HG02678 (cell line): ENCODE results near the gene MPRIP.

ENCODE experiments used
- ATAC-seq: cut with Tn5 transposase; IDR thresholded peaks from one replicate; pipeline ENCODE4 v1.9.1; 2021; ENCODE audit warnings: mild to moderate bottlenecking, moderate library complexity; ENCODE audit not compliant: unreplicated experiment

MPRIP gene

DNA sequence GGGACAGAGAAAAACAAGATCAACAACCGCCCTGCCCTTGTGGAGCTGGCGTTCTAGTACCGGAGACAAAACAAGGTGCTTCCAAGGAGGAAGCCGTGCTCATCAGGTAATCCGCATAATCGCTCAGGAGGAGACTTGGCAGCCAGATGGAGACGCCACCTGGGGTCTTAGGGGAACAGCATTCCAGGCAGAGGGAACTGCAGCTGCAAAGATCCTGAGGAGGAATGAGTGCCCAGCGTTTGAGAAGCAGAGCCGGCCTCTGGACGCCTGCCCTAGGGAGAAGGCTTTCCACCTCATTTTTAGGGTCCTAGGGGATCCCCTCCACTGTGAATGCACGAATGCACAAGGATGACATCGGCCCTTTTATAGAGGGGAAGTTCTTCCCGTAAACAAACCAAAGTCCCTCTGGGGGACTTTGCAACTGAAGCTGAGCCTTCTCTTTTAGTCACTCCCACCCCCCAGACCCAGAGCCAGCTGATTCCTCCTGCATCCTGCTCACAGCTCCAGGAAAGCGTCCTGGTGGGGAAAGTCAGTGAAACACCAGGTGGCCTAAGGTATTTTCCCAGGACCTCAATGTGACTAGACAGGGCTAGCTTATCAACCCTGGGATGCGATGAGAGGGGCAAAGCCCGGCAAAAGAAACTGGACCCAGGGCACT lies 13.2 kb upstream of the MPRIP start:
- no peak for ATAC-seq

DNA sequence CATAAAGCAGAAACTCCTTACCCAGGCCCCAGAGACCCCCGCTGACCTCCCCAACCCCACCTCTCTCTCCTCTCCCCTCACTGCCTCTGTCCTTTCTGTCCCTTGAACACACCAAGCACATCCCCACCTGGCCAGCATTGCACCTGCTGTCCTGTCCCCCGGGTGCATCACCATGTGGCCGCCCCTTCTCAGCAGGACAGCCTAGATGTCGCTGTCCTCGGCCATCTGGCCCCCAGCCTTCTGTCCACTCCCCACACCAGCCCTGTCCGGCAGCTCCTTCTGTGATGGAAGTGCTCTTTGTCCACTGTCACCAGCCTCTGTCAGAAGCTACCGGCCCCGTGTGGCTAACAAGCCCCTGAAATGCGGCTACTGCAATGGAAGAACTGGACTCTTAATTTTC lies 12.3 kb upstream of the MPRIP start:
- no peak for ATAC-seq

DNA sequence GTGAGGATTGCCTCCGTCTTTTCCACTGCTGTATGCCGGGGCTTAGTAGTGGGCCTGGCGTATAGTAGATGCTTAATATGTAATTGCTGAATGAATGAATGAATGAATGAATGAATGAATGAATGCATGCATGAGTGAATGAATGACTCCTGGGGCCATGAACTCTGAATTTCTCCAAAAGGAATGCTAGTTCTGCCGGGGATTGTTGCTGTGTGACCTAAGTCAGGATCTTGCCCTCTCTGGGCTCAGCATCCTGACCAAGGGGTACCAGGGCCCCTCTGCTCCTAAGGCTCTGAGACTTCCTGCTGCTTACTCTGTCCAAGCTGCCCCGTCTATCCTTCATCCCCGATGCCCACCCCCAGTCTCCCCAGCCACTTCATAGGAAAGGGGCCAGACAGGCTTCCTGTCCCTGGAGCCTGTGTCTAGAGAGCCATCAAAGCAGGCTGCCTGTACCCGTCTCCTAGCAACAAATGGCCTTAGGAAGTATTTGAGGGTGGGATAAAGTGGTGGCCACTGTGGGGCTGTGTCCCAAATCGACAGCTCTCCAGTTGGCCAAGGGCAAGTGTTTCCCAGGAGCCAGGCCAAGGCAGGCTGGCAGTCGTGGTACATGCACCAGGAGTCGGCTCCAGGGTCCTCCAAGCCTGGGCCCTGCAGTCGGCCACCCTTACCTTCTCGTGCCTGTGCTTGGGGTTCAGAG lies 11.6 kb upstream of the MPRIP start:
- no peak for ATAC-seq

DNA sequence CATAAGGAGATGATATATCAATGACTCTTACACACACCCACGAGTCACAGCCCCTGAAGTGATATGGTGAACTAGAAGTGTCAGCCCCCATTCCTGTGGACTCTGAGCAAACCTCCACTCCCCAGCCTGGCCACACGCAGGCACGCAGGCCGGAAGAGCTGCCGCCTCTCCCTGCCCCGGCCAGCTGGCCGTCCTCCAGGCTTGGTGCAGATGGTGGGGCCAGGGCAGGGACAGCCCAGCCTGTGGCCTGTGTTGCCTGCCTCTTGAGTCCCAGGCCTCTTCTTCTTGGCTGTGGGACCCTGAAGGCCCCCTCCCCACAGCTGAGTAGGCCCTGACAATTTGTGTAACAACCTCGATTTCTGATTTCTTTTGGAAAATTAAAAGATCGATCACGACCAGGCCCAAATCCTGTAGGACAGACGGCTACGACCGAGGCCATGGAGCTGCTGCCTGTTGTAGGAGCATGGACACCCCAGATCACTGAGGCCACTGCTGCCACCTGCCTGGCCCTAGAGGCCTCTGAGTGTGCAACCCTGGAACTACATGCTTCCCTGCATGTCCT lies 10.0 kb upstream of the MPRIP start:
- ATAC-seq = no peak

DNA sequence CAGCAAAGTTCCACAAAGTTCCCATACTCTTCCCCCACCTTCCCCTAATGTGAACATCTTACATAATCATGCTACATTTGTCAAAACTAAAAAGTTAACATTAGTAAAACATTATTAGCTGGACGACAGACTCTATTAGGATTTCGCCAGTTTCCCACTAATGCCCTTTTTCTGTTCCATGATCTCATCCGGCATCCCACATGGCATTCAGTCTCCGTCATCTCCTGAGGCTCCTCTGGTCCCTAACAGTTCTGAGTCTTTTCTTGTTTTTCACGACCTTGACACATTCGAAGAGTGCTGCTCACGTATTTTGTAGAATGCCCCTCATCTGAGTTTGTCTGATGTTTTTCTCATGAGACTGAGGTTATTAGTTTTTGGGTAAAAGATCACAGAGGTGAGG lies 8.8 kb upstream of the MPRIP start:
- no peak for ATAC-seq

DNA sequence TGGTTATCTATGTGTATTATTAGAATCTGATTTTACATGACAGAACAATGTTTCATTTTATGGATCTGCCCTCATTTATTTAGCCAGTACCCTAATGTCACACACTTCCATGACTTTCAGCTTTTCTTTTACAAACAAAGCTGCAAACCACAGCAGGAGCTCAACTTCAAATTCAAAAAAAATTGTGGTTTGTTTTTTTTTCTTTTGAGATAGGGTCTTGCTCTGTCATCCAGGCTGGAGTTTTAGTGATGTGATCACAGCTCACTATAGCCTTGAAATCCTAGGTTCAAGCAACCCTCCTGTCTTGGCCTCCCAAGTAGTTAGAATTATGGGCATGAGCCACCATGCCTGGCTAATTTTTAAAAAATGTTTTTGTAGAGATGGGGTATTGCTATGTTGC lies 8.2 kb upstream of the MPRIP start:
- no peak for ATAC-seq

DNA sequence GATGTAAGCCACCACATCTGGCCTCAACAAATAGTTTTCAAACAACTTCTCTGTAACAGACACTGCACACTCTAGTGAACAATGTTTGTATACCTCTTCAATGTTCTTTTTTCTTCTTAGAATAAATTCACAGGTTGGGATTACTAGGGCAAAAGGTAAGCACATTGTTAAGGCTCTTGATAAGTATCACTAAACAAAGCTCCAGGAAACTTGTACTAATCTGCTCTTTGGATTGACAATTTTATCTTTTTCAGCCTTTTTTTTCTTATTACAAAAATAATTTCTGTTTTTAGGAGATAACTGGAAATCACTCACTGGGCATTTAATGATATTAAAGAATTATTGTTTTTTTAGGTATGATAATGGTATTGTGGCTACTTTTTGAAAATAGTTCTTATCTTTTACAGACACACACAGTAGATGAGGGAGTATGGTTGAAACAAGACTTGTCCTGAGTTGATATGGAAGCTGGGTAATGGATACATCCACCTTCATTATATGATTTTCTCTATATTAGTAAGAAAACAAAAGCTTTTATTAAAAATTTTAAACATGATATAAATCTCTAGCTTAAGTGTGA lies 7.7 kb upstream of the MPRIP start:
- no peak for ATAC-seq

DNA sequence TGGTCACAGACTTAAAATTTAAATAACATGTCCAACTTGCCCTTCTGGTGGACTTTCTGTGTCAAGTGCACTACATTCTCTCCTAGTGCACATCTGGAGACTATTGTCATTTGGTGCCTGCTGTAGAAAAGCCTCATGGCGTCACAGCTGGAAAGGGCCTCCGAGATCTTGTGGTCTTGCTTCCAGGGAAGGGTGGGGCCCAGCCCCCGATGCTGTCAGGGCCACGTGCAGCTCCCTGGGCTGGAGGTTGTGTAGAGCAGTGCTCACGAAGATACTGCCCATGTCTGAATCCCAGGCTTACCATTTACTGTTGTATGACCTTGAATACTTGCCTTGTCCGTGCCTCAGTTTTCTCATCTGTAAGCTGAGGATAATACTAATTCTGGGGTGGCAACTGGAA lies 6.8 kb upstream of the MPRIP start:
- no peak for ATAC-seq

DNA sequence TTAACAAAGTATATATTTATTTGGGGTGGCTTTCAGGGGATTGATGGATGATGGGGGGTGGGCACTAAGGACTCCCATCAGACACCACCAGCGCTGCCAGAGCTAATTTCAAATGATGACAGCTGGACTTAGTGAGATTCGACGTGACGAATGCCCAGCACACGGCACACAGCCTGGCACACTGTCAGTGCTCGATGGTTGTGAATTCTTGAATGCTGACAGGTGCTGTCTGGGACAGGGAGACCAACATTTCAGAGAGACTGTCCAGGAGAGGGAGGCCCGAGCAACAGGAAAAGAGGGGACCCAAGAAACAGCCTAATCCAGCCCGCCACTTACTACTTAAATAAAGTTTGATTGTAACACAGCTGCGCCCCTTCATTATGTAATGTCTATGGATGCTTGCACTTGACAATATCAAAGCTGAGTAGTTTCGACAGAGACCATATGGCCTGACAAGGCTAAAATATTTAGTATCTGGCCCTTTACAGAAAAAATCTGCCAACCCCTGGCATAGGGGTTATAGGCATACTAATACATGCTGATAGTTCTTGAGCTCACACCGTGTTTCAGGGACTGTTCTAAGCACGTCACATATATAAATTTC lies 6.2 kb upstream of the MPRIP start:
- ATAC-seq = no peak

DNA sequence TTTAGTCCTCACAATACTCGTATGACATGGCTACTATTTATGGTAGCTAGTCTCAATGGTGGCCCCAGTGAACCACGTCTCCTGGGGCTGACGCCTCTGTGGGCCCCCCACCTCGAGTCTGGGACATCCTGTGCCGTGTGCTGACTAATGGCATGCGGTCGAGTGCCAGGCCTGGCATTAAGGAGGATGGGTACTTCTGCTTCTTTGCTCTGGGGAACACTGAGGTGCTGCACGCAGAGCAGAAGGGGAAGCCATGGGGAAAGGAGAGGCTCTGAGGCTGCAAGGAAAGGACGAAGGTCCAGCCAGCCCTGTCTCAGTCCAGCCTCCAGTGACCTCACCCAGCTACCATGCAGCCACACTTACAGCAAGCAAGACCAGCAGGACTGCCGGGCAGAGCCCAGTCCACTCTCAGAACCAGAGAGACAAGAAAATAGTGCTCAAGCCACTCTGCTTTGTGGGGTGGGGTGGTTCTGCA lies 5.7 kb upstream of the MPRIP start:
- ATAC-seq = no peak

DNA sequence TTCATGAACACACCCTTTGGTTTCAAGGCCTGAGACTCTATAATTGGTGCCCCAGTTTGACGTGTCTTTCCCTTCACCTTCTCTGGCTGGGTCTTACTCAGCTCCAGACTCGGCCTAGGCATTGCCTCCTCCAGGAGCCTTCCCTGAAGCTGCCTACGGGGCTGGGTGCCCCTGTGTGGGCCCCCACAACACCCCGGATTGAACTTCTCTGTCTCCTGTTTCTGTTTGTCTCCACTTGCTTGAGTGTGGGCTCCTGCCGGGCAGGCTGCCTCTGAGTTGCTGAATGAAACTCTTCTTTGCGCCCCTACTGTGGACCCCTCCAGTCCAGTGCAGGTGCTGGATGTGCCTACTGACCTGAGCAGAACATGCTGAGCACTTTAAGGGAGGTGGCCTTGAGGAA lies 2.3 kb upstream of the MPRIP start:
- ATAC-seq = no peak

DNA sequence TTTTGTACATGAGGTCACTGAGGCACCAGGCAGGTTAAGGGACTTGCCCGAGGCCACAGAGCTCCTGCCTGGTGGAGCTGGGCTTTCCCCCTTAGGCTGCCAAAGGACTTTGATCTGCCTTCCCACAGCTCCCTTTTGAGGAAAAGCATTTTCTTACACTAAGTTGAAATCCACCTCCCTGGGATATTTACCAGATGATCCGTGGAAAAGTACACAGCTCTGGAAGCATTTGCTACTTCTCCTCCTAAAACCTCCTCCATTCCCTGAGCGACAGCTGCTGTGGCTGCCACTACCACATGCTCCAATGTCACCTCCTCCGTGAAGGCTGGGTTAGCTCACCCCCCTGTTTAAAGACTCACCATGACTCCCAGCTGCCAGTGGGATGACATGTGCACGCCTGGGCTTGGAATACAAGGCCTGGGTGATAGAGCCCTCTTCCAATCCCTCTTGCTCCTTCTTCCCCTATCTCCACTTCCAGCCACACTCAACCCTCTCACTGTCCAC lies 1.2 kb upstream of the MPRIP start:
- no peak for ATAC-seq

DNA sequence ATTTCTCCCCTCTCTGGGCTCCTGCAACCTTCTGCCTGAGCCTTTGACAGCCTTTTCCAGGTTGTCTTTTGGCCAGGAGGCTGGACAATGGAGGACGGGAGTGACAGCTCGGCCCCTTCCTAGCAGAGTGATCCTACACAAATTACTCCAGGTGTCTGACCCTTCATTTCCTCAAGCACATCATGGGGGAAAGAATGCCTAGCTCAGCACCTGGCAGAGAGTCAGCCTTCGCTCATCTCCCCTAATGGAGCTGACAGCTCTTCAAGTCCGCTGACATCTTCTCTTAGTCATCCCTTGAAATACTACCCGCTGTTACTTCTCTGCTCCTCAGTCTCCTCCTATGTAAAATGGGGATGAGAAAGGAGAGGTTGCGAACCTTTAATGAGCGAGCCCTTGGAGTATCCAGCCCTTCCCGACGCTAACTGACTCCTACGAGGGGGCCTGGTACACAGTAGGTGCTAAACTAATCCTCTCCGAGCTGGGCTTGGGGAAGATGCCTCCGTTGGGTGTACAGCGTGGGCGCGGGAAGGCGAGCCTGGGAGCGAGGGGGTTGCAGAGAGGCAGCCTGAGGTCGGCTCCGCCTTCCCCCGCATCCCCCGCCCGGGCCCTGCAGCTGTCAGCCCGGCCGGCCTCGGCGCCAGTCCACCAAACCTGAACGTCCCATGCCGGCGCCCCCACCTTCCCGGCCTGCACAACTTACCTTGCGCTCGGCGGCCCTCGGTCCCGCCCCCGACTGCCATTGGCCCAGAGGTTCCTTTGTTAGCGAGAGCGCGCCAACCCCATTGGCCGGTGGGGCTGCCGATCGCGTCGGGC lies 480 bp upstream of the MPRIP start:
- ATAC-seq = peak; percentile 97

DNA sequence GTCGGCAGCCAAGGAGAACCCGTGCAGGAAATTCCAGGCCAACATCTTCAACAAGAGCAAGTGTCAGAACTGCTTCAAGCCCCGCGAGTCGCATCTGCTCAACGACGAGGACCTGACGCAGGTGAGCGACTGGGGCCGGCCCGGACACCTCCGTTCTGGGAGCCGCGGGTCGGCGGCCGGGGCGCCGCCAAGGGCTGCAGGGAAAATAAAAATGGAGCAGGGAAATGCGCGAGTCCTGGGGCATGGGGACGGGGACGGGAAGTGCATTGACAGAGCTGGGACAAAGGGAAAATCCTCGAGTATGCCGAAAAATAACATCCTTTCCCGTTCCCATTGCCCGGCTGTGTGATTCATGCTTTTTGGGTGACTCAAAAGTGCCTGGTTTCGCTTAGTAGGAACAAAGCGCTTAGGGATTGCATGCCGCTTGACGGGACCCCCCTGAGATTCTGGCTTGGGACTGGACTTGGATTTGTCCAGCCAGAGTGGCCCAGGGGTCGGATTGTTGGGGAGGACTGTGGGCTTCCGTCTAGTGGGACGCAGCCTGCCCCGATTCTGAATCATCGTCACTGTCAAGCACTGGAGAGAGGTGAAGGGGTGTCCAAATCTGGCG lies 699 bp downstream of the MPRIP start:
- no peak for ATAC-seq

DNA sequence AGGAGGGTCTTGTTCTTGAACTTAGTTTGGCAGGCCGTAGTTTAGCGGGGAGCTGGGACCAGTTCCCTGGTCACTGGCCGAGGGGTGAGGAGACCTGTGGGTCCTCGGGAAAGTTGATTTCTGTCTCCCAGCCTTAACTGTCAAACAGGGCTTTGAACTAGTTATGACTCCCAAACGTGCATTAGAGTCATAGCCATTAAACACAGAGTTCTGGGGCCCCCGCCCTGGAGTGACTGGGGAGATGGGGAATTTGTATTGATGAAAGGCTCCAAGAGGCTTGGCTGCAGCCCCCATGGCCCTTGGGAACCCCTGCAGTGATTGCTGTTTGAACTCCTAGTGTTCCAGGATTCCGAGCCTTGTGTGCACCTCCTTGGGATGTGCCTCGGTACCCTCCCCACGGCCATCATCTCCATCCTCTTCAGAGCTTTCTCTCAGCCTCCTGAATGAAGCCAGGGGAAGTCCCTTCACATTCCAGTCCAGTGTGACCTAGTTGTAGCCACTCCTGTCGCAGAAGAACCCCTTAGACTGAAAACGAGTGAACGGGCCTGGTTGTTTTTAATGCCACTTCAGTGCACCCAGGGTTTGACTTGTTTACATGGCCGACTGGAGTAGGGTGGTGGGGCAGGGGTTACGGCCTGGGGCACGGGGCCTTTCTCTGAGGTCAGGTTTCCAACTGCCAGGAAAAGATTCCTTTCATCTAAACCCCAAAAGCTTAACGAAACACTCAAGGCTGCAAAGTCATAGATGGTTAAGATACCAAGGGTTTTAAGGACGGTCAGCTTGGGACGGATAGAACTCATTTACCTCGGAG lies 1.4 kb downstream of the MPRIP start:
- no peak for ATAC-seq

DNA sequence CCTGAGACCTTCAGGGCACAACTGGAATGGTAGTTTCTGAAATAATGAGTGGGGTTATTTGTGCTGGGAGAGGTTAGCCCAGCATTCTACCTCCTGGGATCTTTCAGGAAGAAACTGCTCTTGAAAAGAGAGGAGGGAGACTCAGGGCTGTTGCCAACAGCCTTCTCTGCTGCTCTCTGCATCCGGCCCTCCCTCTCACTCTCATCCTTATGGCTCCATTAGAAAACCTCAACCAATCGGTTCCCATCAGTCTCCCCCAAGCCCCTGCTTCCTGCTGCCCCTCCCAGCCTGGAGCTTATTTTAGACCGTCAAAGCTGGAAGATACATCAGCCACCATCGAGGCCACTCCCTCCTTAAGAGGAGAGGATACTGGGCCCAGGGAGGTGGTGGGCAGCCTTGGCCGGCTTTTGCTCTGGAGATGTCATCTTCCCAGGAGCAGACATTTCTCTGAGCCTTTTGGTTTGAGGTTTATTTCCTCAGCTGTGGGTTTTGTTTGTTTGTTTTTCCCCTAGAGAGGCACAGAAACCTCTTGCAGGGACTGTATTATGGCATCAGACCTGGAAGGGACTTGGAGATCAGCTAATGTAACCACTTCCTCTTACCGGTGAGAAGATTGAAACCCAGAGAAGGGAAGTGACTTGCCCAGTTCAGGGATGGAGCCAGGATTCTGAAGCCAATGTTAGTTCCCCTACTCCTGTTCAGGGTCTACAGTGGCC lies 2.7 kb downstream of the MPRIP start:
- no peak for ATAC-seq

DNA sequence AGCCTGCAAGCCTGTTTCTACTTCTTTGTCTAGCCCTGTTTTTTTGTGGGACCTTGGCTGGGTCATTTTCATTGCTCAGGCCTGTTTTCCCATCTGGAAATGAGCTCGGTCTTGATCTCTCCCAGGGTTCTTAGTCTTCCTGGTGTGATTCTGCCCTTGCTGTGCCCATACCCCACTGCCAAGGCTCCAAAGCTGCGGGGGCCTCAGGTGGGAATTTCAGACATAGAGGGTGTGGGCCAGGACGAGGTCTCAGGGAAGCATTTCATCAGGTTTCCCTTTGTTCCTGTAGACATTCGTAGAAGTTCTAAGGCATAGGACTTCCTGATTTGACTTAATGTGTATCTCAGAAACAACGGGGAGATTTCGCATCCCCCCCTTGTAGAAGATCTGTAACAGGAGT lies 5.8 kb downstream of the MPRIP start:
- no peak for ATAC-seq
